IPS-NIHi7 (cell line): ENCODE results near the gene COL4A3.
"Not testable (repeated sequence)": the region's sequence is repeated elsewhere in the genome, so short reads cannot be mapped to it uniquely, and the experiment has no call there.

Source experiments
- DNase-seq: peaks from one replicate; pipeline ENCODE4 v3.0.0; 2012; ENCODE audit warnings: mixed read lengths; ENCODE audit errors: extremely low spot score

COL4A3 gene

GRCh38 chr2:227206406-227206805 is 42.0 kb downstream of the COL4A3 start:
- DNase-seq: no peak

GRCh38 chr2:227207573-227207972 is 43.1 kb downstream of the COL4A3 start:
- peak; percentile 33 for DNase-seq

- DNase-seq: no peak
These were observed 50.2 kb downstream of the COL4A3 start for GRCh38 chr2:227214622-227215041.

- DNase-seq: no peak
These were observed 55.1 kb downstream of the COL4A3 start for GRCh38 chr2:227219312-227220105.

GRCh38 chr2:227221120-227221519 is 56.7 kb downstream of the COL4A3 start:
- no peak for DNase-seq

GRCh38 chr2:227222292-227222691 is 57.9 kb downstream of the COL4A3 start:
- no peak for DNase-seq

GRCh38 chr2:227225641-227226040 is 61.2 kb downstream of the COL4A3 start:
- not testable (repeated sequence) for DNase-seq

GRCh38 chr2:227228061-227228667 is 63.7 kb downstream of the COL4A3 start:
- DNase-seq: no peak

GRCh38 chr2:227230151-227230550 is 65.7 kb downstream of the COL4A3 start:
- DNase-seq: no peak

GRCh38 chr2:227234429-227234828 is 70.0 kb downstream of the COL4A3 start:
- no peak for DNase-seq

GRCh38 chr2:227237786-227238185 is 73.4 kb downstream of the COL4A3 start:
- DNase-seq: no peak

GRCh38 chr2:227238238-227239237 is 74.1 kb downstream of the COL4A3 start:
- peak; percentile 64 for DNase-seq

- no peak for DNase-seq
These were observed 76.6 kb downstream of the COL4A3 start for GRCh38 chr2:227241005-227241404.

GRCh38 chr2:227248876-227249275 is 84.5 kb downstream of the COL4A3 start:
- no peak for DNase-seq

- no peak for DNase-seq
These were observed 88.4 kb downstream of the COL4A3 start for GRCh38 chr2:227252831-227253230.

GRCh38 chr2:227256605-227257004 is 92.2 kb downstream of the COL4A3 start:
- DNase-seq: no peak

- no peak for DNase-seq
These were observed 93.4 kb downstream of the COL4A3 start for GRCh38 chr2:227257820-227258219.

- DNase-seq: no peak
These were observed 95.6 kb downstream of the COL4A3 start for GRCh38 chr2:227260041-227260440.

- no peak for DNase-seq
These were observed 103.1 kb downstream of the COL4A3 start for GRCh38 chr2:227267410-227268115.

GRCh38 chr2:227280895-227281294 is 116.5 kb downstream of the COL4A3 start:
- no peak for DNase-seq

GRCh38 chr2:227285741-227286236 is 121.4 kb downstream of the COL4A3 start:
- no peak for DNase-seq
